Measurements from ENCODE around the gene AIDA.
A peak's percentile ranks its signal among the peaks of the same experiment; 100 is the strongest.

Gene AIDA

DNA sequence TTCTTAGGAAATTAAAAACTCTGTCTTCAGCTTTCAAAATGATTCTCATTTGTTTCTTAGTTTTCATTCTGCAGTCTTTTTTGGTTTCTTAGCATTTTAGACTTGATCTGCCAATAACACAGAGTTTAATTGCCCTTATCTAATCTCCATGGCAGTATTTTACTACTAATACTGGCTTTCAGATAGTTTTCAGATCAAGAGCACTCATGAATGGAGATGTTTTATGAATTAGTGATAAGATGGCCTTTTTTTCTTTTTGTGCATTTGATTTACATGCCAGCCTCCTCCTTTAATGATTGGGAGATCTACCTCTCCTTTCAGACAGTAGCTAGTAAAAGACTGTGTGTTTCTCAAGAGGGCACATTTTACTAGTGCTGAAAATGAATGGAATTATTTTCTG is 88.8 kb downstream of the AIDA start:
- H3K4me3 ChIP-seq (ENCODE audit: low read depth, low read length) = no peak overlapping the region
- in situ Hi-C loops (cut with HindIII; ENCODE audit: low sequenced_read_pairs) = no loop called here
- no peak for DNase-seq (ENCODE audit: low read depth, low spot score)
- TF ChIP-seq, protein P1, sequence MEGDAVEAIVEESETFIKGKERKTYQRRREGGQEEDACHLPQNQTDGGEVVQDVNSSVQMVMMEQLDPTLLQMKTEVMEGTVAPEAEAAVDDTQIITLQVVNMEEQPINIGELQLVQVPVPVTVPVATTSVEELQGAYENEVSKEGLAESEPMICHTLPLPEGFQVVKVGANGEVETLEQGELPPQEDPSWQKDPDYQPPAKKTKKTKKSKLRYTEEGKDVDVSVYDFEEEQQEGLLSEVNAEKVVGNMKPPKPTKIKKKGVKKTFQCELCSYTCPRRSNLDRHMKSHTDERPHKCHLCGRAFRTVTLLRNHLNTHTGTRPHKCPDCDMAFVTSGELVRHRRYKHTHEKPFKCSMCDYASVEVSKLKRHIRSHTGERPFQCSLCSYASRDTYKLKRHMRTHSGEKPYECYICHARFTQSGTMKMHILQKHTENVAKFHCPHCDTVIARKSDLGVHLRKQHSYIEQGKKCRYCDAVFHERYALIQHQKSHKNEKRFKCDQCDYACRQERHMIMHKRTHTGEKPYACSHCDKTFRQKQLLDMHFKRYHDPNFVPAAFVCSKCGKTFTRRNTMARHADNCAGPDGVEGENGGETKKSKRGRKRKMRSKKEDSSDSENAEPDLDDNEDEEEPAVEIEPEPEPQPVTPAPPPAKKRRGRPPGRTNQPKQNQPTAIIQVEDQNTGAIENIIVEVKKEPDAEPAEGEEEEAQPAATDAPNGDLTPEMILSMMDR (IDR thresholded peaks at IDR 0.05; ENCODE audit: low read depth, low read length) = no peak

DNA sequence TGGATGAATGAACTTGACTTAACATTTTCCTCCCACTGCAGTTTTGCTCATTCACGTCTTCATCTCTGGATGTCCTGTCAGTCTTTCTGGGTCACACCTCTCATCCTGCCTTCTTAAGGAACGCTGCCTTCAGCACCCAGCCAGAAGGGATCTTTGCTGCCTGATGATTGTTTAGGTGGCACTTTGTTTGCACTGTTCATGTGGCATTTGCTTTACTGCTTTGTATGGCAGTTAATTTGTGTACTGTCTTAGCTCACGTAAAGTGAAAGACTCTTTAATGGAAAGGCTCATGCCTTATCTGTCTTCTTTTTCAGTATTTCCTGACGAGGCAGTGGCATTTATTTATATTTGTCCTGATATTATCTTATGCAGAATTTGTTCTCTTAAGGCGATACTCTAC is 89.5 kb downstream of the AIDA start:
- H3K4me3 ChIP-seq (ENCODE audit: low read depth, low read length) = no peak overlapping the region
- TF ChIP-seq, protein P1 (IDR thresholded peaks at IDR 0.05; ENCODE audit: low read depth, low read length) = no peak
- in situ Hi-C loops (cut with HindIII; ENCODE audit: low sequenced_read_pairs) = no loop called here
- no peak for DNase-seq (ENCODE audit: low read depth, low spot score)

GRCh38 chr1:222620566-222620965 is 91.7 kb downstream of the AIDA start:
- no peak overlapping the region for H3K4me3 ChIP-seq (ENCODE audit: low read depth, low read length)
- TF ChIP-seq, protein P1 (IDR thresholded peaks at IDR 0.05; ENCODE audit: low read depth, low read length) = no peak
- DNase-seq (ENCODE audit: low read depth, low spot score) = no peak
- in situ Hi-C loops (cut with HindIII; ENCODE audit: low sequenced_read_pairs) = no loop called here

DNA sequence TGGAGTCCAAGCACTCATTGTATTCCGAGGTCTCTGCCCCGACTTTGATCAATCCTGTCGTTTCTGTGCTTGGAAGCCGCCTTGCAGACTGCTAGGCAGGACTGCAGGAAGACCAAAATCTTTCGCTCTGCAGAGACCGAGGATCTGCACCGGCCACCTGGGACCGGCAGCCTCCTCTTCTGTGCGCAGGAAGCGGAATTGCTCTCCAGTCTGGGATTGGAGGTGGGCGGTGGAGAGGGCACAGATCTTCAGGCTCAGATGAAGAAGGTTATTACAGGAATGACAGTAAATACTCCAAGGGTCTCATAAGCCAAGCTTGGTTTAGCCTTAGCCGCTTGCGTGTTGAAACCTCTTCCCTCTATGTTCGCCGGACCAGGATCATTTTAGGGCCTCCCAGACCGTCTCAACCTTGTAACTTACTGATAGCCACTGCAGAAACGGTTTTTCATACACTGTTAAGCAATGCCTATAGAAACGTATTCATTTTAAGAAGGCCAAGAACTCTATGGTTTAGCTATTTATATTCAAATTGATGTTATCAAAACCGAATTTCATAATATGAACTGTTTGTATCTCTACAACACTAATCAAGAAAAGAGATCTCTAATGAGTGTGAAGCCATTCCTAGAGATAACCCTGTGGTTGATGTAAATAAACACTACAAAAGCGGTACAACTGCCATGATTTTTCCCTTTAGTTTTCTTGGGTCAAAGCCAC is 93.3 kb downstream of the AIDA start:
- peak; percentile 38 for DNase-seq (ENCODE audit: low read depth, low spot score)
- in situ Hi-C loops (cut with HindIII; ENCODE audit: low sequenced_read_pairs) = no loop called here
- TF ChIP-seq, protein P1 (IDR thresholded peaks at IDR 0.05; ENCODE audit: low read depth, low read length) = no peak
- peak overlapping the region; percentile 79 for H3K4me3 ChIP-seq (ENCODE audit: low read depth, low read length)

Measured in astrocyte of the spinal cord (primary cell).